Measurements from ENCODE around the gene PTPRM. TPM values are rescaled to one million over a fixed set of nuclear protein-coding genes. Genes with fewer than 3 reads are reported as not detected.
A peak's percentile ranks its signal among the peaks of the same experiment; 100 is the strongest.

The PTPRM gene
- total RNA-seq, 1 experiment from 2014 or later, result 45.6 TPM

DNA sequence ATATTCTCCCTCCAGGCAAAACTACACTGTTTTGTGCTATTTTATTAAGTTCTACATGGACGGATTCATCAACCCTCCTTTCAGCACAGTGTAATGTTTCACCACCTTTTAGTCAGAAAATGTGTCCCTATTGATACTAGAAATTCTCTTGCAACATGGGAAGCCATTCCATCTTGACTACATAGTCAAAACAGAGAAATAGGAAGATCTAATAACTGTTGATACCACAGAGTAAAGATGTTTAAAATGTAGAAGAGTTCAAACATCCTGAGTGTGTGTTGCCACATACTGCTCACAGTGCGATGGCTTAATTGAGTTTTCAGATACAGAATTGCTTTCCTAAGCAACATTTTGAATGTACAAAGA is 549.9 kb downstream of the PTPRM start:
- peaks cover 11% of the 10 kb centered on the region for H3F3A ChIP-seq (ENCODE audit: low read length, unreplicated experiment)
- peak overlapping the region; percentile 31; the same call in 1 of the 2 replicates for H3K4me3 ChIP-seq (ENCODE audit: low read length)
- no peak for TF ChIP-seq CTCF (conservative IDR thresholded peaks at IDR 0.05; ENCODE audit: low read depth, low read length)
- TF ChIP-seq EZH2 (IDR thresholded peaks at IDR 0.05; ENCODE audit: low read length, unreplicated experiment), result no peak
- TF ChIP-seq EZH2phosphoT487 (IDR thresholded peaks at IDR 0.05; ENCODE audit: borderline replicate concordance, low read length), result no peak
- H3K4me1 ChIP-seq (ENCODE audit: insufficient read depth, low read length), result peaks cover 37% of the 10 kb centered on the region
- DNase-seq, result no peak
- no peaks in the 10 kb centered on the region for H3K36me3 ChIP-seq (ENCODE audit: low read depth, low read length)
- CTCF ChIA-PET, result no interaction called here
- no peaks in the 10 kb centered on the region for H3K79me2 ChIP-seq (ENCODE audit: low read length)
- H3K27ac ChIP-seq (ENCODE audit: low read length), result peak overlapping the region; percentile 93
- no peaks in the 10 kb centered on the region for H3K27me3 ChIP-seq (ENCODE audit: low read length)
- peak overlapping the region; percentile 59 for H3K9ac ChIP-seq (ENCODE audit: low read length)
- ATAC-seq, result peak; percentile 19
- no peaks in the 10 kb centered on the region for H4K20me1 ChIP-seq (ENCODE audit: low read length)
- TSS peak; percentile 83 for BruUV-seq (replicated peaks)
- H3K9me3 ChIP-seq (ENCODE audit: low read length), result no peaks in the 10 kb centered on the region
- 0 out of 2 replicates have a peak overlapping the region, but pooled peaks have one; percentile 18 for H2AFZ ChIP-seq (ENCODE audit: low read length)
- peak overlapping the region; percentile 66 for H3K4me2 ChIP-seq (ENCODE audit: low read length)
- intact Hi-C loops (cut with micrococcal nuclease), result loop anchor here (5.0 to 10.0 kb wide), 3 partner anchors 170 to 368 kb away; no protein-coding TSS in a partner anchor
- no peaks in the 10 kb centered on the region for H3K9me2 ChIP-seq (replicated peaks; ENCODE audit: low read length)
- POLR2A ChIA-PET (ENCODE audit: unreplicated experiment), result no interaction called here

GRCh38 chr18:8121101-8121500 is 554.0 kb downstream of the PTPRM start:
- ChIA-PET CTCF (no interaction called here), POLR2A (ENCODE audit: unreplicated experiment) (no interaction called here)
- no peaks in the 10 kb centered on the region for H3K9me2 ChIP-seq (replicated peaks; ENCODE audit: low read length)
- no peak for DNase-seq
- TF ChIP-seq EZH2 (IDR thresholded peaks at IDR 0.05; ENCODE audit: low read length, unreplicated experiment) (no peak), EZH2phosphoT487 (IDR thresholded peaks at IDR 0.05; ENCODE audit: borderline replicate concordance, low read length) (no peak), CTCF (conservative IDR thresholded peaks at IDR 0.05; ENCODE audit: low read depth, low read length) (no peak)
- peaks cover 54% of the 10 kb centered on the region for H3K4me1 ChIP-seq (ENCODE audit: insufficient read depth, low read length)
- H3K36me3 ChIP-seq (ENCODE audit: low read depth, low read length), result no peaks in the 10 kb centered on the region
- H3K4me2 ChIP-seq (ENCODE audit: low read length), result no peak overlapping the region
- no TSS peak for BruUV-seq (replicated peaks)
- H3K79me2 ChIP-seq (ENCODE audit: low read length), result no peaks in the 10 kb centered on the region
- H3K4me3 ChIP-seq (ENCODE audit: low read length), result no peak overlapping the region
- no peak overlapping the region for H3K27ac ChIP-seq (ENCODE audit: low read length)
- intact Hi-C loops (cut with micrococcal nuclease), result no loop called here
- H3K9ac ChIP-seq (ENCODE audit: low read length), result no peak overlapping the region
- H3K27me3 ChIP-seq (ENCODE audit: low read length), result no peaks in the 10 kb centered on the region
- H3K9me3 ChIP-seq (ENCODE audit: low read length), result no peaks in the 10 kb centered on the region
- H2AFZ ChIP-seq (ENCODE audit: low read length), result no peak overlapping the region
- peaks cover 7% of the 10 kb centered on the region for H3F3A ChIP-seq (ENCODE audit: low read length, unreplicated experiment)
- no peaks in the 10 kb centered on the region for H4K20me1 ChIP-seq (ENCODE audit: low read length)
- no peak for ATAC-seq

DNA sequence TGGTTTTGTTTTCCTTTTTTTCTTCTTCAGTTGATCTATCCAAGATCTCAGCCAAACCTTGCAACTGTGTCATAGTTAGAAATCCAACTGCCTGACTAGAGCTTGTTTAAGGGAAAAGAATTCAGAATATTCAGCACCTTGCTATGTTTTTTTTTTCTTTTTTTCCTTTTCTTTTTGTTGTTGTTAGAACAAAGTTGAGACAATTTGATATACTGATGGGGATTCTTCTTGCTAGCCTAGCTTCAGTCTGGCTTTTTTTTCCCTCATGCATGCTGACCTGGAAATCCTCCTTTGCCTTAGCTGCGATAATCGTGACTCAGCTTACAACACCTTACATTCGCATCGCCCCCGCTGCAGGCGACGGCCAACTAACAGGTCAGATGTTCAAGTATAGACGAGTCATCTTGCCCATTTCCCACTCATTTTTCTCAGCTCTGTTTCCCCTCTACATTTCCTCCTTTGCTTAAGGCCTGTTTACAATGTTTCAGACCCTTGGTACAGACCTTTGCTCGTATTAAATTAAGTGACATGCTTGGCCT is 554.9 kb downstream of the PTPRM start:
- Histone ChIP-seq H3K4me1 (ENCODE audit: insufficient read depth, low read length) (peaks cover 54% of the 10 kb centered on the region), H3K27me3 (ENCODE audit: low read length) (no peaks in the 10 kb centered on the region), H2AFZ (ENCODE audit: low read length) (no peak overlapping the region), H3K9ac (ENCODE audit: low read length) (no peak overlapping the region), H3K9me3 (ENCODE audit: low read length) (no peaks in the 10 kb centered on the region), H3K79me2 (ENCODE audit: low read length) (no peaks in the 10 kb centered on the region), H3K27ac (ENCODE audit: low read length) (peak overlapping the region; percentile 19; the same call in 1 of the 2 replicates), H4K20me1 (ENCODE audit: low read length) (no peaks in the 10 kb centered on the region), H3K4me3 (ENCODE audit: low read length) (no peak overlapping the region), H3K36me3 (ENCODE audit: low read depth, low read length) (no peaks in the 10 kb centered on the region), H3K4me2 (ENCODE audit: low read length) (0 out of 2 replicates have a peak overlapping the region, but pooled peaks have one; percentile 9), H3F3A (ENCODE audit: low read length, unreplicated experiment) (peaks cover 4% of the 10 kb centered on the region), H3K9me2 (replicated peaks; ENCODE audit: low read length) (no peaks in the 10 kb centered on the region)
- ChIA-PET CTCF (no interaction called here), POLR2A (ENCODE audit: unreplicated experiment) (no interaction called here)
- intact Hi-C loops (cut with micrococcal nuclease), result no loop called here
- DNase-seq (peak; percentile 53), ATAC-seq (no peak)
- no TSS peak for BruUV-seq (replicated peaks)
- no peak for TF ChIP-seq CTCF (conservative IDR thresholded peaks at IDR 0.05; ENCODE audit: low read depth, low read length)
- TF ChIP-seq EZH2 (IDR thresholded peaks at IDR 0.05; ENCODE audit: low read length, unreplicated experiment), result no peak
- no peak for TF ChIP-seq EZH2phosphoT487 (IDR thresholded peaks at IDR 0.05; ENCODE audit: borderline replicate concordance, low read length)
